Activated CD8-positive, alpha-beta memory T cell treated with anti-CD3 and anti-CD28 coated beads, Interleukin-2, amount 50 U/mL, for 24 hours (primary cell): ENCODE measurements around the gene TSPAN14.

Experiments used
- DNase-seq: peaks from one replicate; pipeline ENCODE4 v3.0.0-alpha.2; 2020; ENCODE audit errors: extremely low read depth

The TSPAN14 gene

DNA sequence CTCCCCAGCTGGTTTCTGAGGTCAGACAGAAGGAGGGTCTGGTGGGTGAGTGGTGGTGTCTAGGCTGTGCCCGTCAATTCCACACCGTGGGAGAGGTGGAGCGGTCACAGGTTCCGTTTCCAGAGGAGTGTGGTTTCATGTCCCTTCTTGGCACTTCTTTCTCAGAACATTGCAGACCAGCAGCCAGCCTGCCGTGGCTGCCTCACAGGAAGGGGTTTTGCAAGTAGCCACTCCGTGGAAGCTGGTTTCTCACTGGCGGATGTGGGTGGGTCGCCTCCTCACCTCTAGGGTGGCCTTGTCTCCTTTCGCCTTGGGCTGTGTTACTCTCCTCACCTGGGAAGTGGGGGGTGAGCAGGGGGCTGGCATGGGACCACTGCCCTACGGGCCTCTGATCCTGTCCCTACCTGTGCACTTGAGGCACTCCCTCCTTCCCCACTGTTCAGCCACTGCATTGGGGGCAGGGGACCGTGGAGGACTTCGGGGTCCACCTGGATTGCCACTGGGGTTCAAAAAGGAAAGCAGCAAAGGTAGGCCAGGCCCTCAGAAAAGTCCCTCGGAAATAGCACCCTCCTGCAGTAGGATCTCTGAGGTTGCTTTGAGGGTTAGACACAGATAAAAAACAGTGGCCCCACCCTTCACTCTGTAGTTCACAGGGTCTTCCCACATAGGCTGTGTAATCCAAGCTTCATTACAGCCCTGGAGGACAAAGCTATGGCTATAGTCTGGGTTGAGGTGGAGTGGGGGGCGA, 33.9 kb downstream of the TSPAN14 start:
- no peak for DNase-seq

DNA sequence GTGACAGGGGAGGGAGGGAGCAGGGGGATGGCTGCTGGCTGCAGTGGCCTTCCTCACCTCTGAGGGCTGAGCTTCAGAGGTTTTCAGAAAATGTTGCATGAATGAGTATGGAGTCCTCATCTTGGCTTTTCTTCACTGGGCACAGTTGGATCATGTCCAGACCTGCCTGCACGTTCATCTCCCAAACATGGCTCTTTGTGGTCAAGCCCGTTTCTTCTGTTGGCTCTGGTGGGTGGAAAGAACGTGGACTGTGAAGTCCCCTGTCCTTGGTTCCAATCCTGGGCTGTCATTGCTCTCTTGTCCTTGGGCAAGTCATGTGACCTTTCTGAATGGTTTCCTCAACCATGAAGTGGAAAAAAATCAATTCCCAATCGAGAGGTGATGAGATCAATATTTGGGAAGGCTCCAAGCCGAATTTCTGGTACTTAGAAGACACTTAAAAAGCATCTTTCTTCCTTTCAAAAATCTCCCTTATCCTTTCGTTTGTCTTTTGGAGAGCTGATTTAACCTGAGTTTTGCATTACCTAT, 34.5 kb downstream of the TSPAN14 start:
- DNase-seq = no peak

DNA sequence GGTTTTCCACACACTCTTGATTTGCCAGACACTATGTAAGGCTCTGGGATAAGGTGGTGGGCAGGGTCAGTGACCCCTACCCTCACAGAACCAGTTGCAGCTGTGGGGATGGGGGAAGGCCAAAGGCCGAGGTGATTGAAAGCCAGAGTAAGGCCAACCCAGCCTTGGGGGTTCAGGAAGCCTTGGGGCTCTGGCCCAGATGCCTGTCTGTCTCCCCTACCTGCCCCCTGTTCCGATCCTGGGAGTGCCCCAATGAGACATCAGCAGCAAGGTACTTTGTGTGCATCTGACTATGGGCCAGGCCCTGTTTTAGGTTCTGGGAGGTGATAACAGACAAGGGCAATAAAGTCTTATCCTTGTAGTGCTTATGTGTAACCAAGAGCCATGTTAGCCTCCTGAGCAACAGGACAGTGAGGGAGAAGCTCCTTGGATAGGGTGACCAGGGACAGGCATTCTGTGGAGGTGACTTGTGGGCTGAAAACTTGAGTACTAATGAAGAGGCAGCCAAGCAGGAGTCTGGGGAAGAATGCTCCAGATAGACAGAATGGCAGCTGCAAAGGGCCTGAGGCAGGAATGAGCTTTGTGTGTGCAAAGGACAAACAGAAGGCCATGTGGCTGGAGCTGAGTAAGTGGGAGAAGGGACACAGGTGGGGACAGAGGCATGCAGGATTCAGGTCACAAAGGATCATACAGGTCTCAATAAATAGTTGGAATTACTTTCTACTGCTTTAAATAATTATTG, 35.4 kb downstream of the TSPAN14 start:
- DNase-seq = no peak

DNA sequence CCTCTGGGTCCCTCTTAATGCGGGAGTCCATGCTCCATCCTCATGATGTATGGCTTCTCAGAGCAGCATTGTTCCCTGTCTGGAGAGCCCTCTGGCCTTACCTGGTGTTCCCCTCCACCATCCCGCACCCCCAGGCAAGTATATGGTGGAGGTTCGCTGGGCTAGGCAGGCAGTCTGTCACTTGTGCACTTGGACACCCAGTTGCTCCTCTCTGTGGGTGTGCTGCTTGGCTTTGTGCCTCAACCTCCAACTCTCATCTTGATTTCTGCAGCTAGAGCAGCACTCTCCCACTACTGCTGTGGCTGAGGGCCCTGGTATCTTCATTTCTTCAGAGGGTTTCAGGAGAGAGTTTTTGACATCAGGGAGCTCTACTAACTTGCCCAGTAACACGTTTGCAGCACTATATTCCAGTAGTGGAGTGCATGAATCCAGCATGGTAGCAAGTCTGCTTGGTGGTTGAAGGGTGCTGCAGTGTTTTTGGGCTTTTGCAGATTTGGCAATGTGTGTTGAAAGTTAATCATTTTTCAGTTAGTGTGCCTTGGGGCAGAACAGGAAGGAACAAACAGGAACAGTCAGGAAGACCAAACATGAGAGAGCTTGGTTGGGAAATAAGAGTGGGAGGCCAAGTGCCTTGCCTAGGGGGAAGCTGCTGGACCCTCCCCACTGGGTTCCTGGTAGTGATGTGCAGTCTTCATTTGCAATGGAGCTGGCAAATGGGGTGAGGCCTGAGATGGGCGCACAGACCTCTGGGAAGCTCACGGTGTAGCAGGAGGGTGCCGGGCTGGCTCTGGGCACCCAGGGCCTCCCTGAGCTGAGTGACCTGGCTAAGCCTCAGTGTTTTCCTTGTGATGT, 37.4 kb downstream of the TSPAN14 start:
- no peak for DNase-seq

DNA sequence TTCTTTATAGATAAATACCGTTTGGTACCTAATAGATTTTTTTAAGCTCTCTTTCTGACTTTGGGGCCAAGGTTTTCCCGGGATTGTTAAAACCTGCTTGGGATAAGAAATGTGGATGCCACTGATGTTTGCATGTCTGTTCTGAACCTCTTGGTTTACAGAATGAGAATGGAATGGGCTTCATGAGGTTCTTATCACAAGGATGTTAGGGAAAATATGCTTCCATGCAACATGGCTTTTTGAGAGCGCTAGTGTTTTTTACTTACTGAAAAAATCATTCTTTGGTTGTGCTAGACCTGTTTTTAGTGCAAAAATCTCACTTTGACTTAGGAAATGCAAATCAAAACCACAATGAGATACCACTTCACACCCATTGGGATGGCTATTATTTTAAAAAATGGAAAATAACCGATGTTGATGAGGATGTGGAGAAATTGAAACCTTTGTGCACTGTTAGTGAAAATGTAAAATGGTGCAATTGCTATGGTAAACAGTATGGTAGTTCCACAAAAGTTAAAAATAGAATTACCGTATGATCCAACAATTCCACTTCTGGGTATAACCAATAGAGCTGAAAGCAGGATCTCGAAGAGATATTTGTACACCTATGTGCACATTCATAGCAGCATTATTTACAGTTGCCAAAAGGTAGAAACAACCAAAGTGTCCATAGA, 38.9 kb downstream of the TSPAN14 start:
- no peak for DNase-seq

DNA sequence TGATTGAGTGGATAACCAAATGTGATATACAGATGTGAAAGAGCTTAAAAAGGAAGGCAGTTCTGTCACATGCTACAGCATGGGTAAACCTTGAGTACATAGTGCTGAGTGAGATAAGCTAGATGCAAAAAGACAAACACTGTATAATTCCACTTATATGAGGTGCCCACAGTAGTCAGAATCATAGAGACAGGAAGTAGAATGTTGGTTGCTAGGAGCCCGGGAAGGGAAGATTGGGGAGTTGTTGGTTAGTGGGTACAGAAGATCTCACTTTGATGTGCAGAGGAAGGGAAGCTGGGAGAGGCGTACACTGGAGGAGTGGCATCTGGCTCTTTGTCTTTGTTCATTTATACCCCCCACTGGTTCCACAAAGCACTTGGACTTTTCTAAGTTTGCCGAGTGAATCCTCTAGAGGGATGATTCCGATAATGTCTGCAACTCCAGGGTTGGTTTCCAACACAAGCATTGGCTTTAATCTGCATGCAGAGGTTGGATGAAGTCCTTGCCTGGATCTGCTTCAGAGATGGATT, 39.5 kb downstream of the TSPAN14 start:
- DNase-seq = no peak

DNA sequence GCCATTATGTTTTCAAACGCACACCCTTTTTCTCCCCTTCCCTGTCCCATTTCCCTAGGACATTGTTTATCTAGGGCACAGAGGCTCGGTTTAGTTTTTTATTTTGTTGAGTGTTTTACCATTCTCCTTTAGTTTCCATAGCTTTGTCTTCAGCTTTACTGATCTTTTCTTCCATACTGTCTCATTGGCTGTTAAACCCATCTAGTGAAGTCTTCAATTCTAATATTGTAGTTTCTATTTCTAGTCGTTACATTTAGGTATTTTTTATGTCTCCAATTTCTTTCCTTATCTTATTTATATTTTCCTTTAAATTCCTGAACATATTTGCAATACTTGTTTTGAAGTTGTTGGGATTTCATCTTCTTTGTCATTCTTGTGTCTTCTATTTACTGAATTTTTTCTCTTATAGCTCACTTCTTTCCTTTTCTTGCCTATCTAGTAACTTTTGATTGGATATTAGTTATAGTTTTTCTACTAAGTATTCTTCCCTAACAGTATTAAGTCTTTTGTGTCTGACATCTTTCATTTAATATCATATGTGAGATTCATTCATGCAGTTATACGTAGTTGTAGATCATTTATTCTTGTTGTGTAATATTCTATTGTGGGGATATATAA, 42.6 kb downstream of the TSPAN14 start:
- DNase-seq = no peak

DNA sequence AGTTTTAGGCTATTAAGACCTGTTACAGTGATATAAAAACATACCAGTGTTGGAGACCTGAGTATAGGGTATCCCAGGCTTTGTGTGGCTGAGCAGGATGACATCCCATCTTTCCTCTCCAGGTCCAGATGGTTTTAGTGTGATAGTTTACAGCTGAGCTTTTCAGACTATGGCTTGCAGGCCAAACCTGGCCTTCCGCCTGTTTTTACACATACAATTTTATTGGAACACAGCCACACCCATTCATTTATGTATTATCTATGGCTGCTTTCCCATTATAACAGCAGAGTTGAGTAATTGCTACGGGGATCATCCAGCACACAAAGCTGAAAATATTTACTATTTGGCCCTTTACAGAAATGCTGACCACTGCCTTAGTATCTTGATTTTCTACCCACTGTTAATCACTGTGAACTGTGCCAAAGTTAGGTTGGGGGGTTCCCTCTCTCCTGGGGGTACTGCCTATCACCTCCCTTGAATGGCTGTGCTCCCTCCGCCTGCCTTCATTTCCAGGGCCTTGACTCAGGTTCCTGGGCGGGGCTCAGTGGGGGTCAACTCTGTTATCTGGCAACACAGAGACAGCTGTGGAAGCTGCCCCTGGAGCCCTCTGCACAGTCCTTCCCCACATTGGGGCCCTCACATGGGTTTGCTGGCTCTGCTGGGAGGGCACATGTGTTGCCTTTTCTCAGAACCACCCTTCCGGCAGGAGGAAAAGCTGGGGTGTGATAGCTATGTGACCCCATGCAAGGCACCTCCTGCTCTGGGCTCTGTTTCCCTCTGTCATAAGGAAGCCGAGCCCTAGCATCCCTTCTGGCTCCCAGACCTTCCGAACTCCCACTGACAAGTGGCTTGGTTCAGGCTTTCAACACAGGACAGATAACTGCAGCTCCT, 43.3 kb downstream of the TSPAN14 start:
- DNase-seq = no peak

DNA sequence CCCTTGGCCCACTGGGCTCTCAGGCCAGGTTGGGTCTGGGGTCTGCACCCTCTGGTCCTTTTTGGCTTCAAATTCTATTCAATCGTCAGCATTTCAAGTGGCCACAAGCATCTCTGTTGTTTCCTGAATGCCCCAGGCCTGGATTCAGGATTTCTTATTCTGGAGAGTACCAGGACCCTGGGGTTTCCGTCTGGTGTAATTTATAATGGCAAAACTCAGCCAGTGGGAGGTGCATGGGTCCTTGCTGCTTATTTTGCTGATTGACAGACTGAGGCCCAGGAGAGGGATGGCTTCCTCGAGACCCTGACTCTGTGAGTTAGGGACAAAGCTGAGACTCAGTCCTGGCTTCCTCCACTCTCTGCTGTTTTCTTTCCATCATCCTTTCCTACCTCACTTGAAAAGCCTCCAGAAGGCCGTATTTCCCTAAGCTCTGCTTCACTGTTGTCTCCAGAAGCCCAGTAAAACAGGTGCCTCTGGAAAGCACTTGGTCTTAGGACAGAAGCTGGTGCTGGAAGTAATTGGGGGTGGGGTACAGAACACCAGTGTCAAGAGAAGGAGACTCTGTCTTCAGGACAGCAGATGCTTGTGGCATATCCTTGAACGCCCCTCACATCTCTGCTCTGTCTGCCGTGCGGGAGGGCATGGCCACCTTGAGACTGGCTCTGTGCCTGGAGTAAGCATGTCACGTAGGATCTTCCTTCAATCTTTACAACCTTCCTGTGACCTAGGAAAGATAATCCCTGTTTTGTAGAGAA, 44.1 kb downstream of the TSPAN14 start:
- no peak for DNase-seq

DNA sequence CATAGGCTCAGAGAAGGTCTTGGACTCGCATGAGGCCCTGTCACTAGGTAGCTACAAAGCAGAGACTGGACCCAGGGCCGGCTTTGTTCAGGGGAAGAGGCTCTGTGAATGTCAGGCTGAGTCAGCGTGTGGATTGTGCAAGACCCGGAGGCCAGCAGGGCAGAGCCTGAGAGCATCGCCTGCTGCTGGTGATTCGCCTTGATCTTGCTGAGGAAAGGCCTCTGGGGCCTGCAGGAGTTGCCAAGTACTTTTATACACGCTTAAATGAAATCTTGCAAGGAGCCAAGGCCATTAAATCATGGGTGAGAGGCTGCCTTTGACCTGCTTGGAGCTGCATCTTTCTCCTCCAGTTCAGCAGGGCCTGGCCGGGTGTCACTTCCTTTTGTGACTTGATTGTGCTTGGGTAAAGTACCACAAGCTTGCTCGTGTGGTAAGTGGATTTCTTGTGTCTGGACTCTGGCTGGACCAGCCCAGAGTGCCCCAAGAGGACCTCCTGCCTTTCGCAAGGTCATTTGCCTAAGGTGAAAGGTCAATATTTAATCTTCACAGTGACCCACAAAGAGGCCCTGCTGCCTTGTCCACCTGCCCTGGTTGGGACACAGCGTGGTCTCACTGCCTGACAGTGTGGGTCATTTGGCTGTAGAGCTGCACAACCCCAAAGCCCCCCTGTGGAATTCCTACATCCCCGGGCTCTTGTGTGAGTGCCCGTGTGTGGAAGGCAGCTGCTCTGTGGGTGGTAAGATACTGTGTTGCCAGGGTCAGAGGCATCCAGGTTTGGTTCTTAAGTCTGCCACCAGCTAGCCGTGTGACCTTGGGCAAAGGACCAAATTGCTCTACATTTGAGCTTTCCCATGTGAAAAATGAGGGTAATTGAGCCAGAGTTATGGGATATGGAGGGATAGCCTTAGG, 45.0 kb downstream of the TSPAN14 start:
- peak; percentile 47 for DNase-seq

DNA sequence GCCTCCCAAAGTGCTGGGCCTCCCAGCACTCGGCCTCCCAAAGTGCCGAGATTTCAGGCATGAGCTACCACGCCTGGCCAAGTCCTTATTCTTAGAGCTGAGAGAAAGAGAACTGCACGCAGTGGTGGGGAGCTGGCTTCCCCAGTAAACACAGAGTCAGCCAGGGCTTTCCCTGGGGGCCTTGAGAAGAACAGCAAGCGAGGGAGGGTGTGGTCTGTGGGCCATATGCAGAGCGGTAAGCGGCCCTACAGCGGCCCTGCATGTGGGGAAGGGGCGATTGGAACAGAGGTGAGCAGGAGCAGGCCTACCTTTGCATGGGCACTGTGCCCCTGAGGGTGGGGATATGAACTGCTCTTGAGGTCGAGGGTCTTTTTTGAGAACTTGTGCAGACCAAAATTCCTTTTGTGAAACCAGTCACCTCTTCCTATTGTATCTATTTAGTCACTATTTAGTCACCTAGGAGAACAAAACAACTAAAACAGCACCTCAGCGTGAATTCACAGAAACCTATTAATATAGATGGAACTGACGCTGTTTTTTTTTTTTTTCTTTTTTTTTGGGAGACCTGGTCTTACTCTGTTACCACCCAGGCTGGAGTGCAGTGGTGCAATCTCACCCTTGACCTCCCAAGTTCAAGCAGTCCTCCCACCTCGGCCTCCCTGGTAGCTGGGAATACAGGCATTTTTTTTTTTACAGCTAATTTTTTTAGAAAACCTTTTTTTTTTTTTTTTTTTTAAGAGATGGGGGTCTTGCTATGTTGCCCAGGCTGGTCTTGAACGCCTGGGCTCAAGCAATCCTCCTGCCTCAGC, 46.7 kb downstream of the TSPAN14 start:
- no peak for DNase-seq

DNA sequence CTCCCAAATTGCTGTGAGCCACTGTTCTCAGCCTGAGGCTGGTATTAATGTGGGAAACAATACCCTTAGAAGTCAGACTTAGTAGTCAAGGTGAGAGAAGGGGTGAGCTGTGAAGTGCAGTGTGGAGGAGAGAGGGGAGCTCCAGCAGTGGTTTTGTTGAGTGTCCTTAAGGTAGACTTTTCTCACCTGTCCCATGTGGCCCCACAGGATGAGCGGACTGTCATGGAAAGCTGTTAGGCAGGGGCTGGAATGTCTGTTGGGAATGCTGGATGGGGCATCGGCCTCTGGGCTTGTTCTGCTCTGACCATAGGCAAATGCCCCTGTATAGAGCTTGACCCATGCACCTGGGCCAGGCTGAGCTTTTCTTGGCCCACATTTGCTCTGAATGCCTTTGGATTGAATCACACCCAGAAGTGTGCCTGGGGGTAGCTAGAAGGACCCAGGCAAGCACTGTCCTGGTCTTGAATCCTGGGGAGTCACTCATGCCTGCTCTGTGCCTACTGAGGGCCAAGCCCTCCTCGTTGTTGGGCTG, 47.3 kb downstream of the TSPAN14 start:
- no peak for DNase-seq

DNA sequence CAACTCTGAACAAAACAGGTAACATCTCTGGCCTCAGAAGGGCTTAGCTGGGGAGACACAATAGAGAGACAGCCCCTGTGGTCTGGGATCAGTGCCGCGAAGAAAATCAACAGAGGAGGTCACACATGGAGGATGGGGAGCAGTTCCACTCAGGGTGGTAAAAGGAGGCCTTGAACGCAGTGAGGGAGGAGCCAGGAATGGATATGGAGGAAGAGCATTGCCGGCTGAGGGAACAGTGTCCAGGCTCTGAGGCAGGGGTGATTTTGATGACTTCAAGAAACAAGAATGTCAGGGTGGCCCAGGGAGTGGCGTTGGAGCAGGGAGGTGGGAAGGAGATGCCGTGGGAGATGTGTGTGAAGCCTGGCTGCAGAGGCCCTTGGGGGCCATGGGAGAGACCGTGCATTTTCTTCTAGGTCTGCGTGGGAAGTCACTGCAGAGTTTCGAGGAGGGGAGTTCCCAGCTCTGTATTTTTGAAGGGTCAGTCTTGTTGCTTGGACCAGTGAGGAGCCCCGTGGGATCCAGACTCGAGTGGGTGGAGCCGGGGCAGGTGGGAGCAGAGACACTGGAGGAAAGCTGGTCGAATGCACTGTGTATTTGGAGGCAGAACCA, 47.9 kb downstream of the TSPAN14 start:
- no peak for DNase-seq

DNA sequence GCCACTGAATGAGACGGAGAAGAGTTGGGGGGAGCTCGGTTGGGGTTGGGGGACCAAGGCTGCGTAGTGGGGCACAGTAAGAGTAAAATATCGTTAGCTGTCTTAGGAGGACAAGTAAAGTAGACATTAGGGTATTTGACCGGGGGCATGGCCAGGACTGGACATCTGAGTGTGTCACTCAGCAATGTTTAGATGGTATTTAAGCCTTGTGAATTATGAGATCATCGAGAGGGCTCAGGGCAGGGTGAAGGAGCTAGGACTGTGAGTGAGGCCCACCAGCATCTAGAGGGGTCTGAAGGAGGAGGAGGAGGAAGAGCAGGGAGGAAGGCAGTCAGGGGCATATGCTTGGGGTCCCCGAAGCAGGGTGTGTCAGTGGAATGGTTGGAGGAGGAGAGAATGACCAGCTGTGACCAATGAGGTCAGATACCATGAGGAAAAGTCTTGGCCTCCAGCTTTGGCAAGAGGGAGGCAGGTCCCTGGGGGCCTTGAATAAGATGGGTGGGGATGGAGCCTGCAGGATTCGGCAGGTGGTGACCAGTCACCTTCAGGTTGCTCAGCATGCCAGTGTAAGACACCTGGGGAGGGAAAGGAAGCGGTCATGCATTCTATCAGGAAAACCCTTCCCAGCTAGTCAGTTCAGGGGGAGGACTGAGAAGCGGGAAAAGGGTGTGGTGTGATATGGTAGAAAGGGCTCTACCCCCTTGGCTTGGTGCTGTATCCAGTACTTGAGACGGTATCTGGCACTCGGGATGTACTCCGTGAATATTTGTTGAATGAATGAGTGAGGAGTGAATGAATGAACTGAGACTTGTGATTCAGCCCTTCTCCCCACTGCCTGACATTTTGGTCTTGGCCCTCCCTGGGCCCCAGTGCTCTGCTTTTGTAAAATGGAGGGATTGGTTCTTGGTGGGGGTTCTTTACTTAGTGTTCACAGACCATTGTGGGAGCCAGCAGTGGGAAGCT, 48.8 kb downstream of the TSPAN14 start:
- no peak for DNase-seq

DNA sequence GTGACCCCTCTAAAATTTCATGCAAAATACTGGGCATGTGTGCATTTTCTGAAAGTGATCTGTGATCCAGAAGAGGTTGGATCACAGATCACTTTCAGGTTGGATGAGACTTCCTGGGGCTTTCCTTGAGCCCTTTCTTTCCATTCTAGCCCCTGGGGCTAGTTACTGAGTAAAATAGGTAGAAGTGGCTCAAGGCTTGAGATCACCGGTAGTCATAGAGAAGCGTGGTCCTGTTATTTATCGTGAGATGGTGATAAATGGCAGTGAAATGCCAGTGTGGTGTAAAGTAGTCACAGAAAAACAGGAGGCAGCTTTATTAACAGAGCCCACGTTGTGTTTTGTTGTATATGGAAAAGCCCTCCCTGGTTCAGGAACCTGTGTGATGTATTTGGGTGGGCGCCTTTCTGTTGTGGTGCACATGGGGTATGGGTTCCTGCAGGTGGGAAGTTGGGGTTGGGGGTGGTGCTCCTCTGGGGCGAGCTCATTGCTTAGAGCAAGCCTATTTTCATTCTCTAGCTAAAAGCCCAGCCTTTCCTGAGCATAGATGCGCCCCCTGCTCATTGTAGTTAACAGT, 49.6 kb downstream of the TSPAN14 start:
- no peak for DNase-seq
